ENCODE results near the gene METAP2. TPM values are rescaled to one million over a fixed set of nuclear protein-coding genes. Genes with fewer than 3 reads are reported as not detected.

Gene METAP2
- total RNA-seq, 2 experiments from 2014 or later, result 129 to 133 TPM

- no peak for DNase-seq
- H3K9me3 Mint-ChIP-seq, result no peaks in the 10 kb centered on the region
- peaks cover 2% of the 10 kb centered on the region for H3K4me1 Mint-ChIP-seq (ENCODE audit: low read depth)
- ChIA-PET POLR2A (interaction anchor here (1.2 kb wide), 1 partner anchor 43 kb away, joined by 4 read pairs; the partner anchor contains the start of gene METAP2), CTCF (interaction anchor here (5.1 kb wide), 1 partner anchor 17 kb away, joined by 21 read pairs; no protein-coding TSS in a partner anchor)
- ATAC-seq, result no peak
- H3K27me3 Mint-ChIP-seq, result no peaks in the 10 kb centered on the region
- peak overlapping the region; percentile 71 for H3K27ac Mint-ChIP-seq
- peaks cover 37% of the 10 kb centered on the region for H3K36me3 Mint-ChIP-seq (ENCODE audit: low read depth)
- H3K4me3 Mint-ChIP-seq, result no peak overlapping the region
- no peak for TF ChIP-seq CTCF (IDR thresholded peaks at IDR 0.05)
- intact Hi-C loops (cut with micrococcal nuclease), result no loop called here
Measured at GRCh38 chr12:95516757-95517156, 42.8 kb downstream of the METAP2 start.

DNA sequence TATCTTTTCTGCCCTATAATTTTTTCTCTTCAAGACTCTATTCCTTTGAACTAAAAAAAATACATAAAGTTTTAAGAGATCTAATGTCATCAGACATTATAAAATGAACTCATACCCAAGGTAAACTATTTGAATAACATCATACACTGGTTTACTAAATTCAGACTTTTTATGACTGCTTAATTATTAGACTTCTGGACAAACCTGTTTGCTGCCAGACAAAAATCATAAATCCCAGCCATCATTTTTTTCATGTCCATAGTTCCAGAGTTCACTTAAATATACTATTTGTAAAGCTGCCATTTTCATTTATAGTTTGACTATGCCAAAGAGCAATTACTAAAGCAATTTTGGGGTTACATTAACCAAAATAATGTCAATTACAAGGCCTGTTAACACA lies 43.3 kb downstream of the METAP2 start:
- ATAC-seq (no peak), DNase-seq (no peak)
- H3K4me3 Mint-ChIP-seq, result no peak overlapping the region
- intact Hi-C loops (cut with micrococcal nuclease), result no loop called here
- H3K36me3 Mint-ChIP-seq (ENCODE audit: low read depth), result peaks cover 32% of the 10 kb centered on the region
- no peaks in the 10 kb centered on the region for H3K9me3 Mint-ChIP-seq
- no peaks in the 10 kb centered on the region for H3K27me3 Mint-ChIP-seq
- peaks cover 2% of the 10 kb centered on the region for H3K4me1 Mint-ChIP-seq (ENCODE audit: low read depth)
- H3K27ac Mint-ChIP-seq, result peak overlapping the region; percentile 30
- ChIA-PET POLR2A (interaction anchor here (1.2 kb wide), 1 partner anchor 43 kb away, joined by 4 read pairs; the partner anchor contains the start of gene METAP2), CTCF (interaction anchor here (5.1 kb wide), 1 partner anchor 17 kb away, joined by 21 read pairs; no protein-coding TSS in a partner anchor)
- TF ChIP-seq CTCF (IDR thresholded peaks at IDR 0.05), result no peak

DNA sequence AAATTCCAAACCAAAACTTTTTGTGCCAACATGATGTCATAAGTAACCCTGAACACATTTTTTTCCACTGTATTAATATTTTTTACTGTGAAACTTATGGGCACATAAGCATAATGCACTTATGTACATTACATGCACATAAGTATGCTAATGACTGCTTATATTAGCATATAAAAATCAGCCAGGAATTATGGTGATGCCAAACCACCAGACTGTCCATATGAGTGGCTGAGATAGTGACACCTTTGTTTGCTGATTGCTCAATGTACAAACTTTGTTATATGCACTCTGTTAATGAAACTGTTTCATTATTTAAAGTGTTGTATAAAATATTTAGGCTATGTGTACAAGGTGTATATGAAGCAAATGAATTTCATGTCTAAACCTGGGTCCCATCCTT lies 45.0 kb downstream of the METAP2 start:
- no peaks in the 10 kb centered on the region for H3K27me3 Mint-ChIP-seq
- ChIA-PET POLR2A (no interaction called here), CTCF (interaction anchor here (5.1 kb wide), 1 partner anchor 15 kb away, joined by 21 read pairs; no protein-coding TSS in a partner anchor)
- DNase-seq, result no peak
- peaks cover 18% of the 10 kb centered on the region for H3K36me3 Mint-ChIP-seq (ENCODE audit: low read depth)
- no peak overlapping the region for H3K4me3 Mint-ChIP-seq
- ATAC-seq, result no peak
- H3K27ac Mint-ChIP-seq, result no peak overlapping the region
- intact Hi-C loops (cut with micrococcal nuclease), result no loop called here
- no peak for TF ChIP-seq CTCF (IDR thresholded peaks at IDR 0.05)
- peaks cover 2% of the 10 kb centered on the region for H3K4me1 Mint-ChIP-seq (ENCODE audit: low read depth)
- no peaks in the 10 kb centered on the region for H3K9me3 Mint-ChIP-seq

DNA sequence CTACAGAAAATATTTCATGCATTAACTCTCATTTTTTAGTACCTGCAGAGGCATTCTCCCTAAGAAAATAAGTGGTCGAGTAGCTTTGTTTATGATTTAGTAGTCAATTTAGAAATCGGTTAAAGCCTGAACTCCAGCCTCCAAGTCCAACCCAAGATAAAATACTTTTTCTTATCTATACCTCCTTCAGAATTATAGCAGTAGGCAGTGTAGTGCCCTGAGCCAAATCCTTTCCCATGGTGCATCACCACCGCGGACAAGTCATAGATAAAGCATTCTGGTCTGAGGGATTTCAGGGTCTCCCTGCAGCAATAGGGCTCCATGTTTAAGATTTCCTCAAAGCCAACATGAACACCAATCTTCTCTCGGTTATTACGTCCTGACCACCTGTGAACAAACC lies 46.9 kb downstream of the METAP2 start:
- Mint-ChIP-seq H3K4me3 (no peak overlapping the region), H3K27ac (no peak overlapping the region), H3K36me3 (ENCODE audit: low read depth) (peaks cover 9% of the 10 kb centered on the region), H3K4me1 (ENCODE audit: low read depth) (peaks cover 2% of the 10 kb centered on the region), H3K9me3 (no peaks in the 10 kb centered on the region), H3K27me3 (no peaks in the 10 kb centered on the region)
- no peak for TF ChIP-seq CTCF (IDR thresholded peaks at IDR 0.05)
- POLR2A ChIA-PET, result no interaction called here
- CTCF ChIA-PET, result interaction anchor here (2.0 kb wide), 1 partner anchor 13 kb away, joined by 6 read pairs; no protein-coding TSS in a partner anchor
- no peak for ATAC-seq
- intact Hi-C loops (cut with micrococcal nuclease), result no loop called here
- DNase-seq, result no peak

DNA sequence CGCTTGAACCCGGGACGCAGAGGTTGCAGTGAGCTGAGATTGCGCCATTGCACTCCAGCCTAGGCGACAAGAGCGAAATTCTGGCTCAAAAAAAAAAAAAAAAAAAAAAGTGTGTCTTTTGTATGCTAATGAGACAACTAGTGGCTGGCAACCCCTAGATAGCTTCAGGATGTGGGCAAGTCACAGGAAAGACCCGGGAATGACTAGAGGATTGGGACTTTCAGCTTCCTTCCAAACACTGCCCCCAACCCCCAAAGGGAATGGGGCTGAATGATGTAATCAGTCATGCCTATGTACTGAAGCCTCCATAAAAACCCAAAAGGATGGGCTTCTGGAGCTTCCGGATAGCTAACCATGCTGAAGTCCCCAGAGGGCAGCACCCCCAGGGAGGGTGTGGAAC lies 48.7 kb downstream of the METAP2 start:
- DNase-seq, result no peak
- ATAC-seq, result no peak
- Mint-ChIP-seq H3K9me3 (no peaks in the 10 kb centered on the region), H3K27ac (no peak overlapping the region), H3K4me1 (ENCODE audit: low read depth) (no peaks in the 10 kb centered on the region), H3K27me3 (no peaks in the 10 kb centered on the region), H3K4me3 (no peak overlapping the region), H3K36me3 (ENCODE audit: low read depth) (peaks cover 4% of the 10 kb centered on the region)
- intact Hi-C loops (cut with micrococcal nuclease), result no loop called here
- CTCF ChIA-PET, result interaction anchor here (0.9 to 1.6 kb wide), 2 partner anchors 9 to 13 kb away, joined by 3 to 7 read pairs; no protein-coding TSS in a partner anchor
- no peak for TF ChIP-seq CTCF (IDR thresholded peaks at IDR 0.05)
- POLR2A ChIA-PET, result interaction anchor here (0.7 kb wide), 1 partner anchor 12 kb away, joined by 3 read pairs; no protein-coding TSS in a partner anchor
